Keratinocyte (primary cell): Measurements from ENCODE around the gene SLC1A2.

ENCODE experiments used
- CTCF ChIP-seq, 3 experiments: IDR thresholded peaks in 1 of 3; conservative IDR thresholded peaks in 1 of 3; optimal IDR thresholded peaks in 1 of 3; 2 replicates in 2 of 3; 3 replicates in 1 of 3; pipeline versions ENCODE3 to v1.5.1; 2011; ENCODE audit warnings: low read length in 3 of 3, mild to moderate bottlenecking in 3 of 3, moderate library complexity in 2 of 3, control low read depth in 1 of 3, inconsistent platforms in 1 of 3; ENCODE audit not compliant: insufficient read depth in 2 of 3; ENCODE audit errors: extremely low read depth in 1 of 3
- EZH2 ChIP-seq: IDR thresholded peaks from one replicate; pipeline ENCODE4 v1.6.1; 2012; ENCODE audit warnings: inconsistent platforms, mild to moderate bottlenecking, low read length, moderate library complexity

GRCh38 chr11:35321111-35321510 is 98.2 kb downstream of the SLC1A2 start:
- TF ChIP-seq CTCF (optimal IDR thresholded peaks at IDR 0.05 in 1 of 3, IDR thresholded peaks at IDR 0.05 in 1 of 3, conservative IDR thresholded peaks at IDR 0.05 in 1 of 3; ENCODE audit: extremely low read depth in 1 of 3, insufficient read depth in 2 of 3, low read length in 3 of 3) (no peak), EZH2 (no peak)
